Measurements from ENCODE around the gene HDAC7.
"Not testable (repeated sequence)": the region's sequence is repeated elsewhere in the genome, so short reads cannot be mapped to it uniquely, and the experiment has no call there.

The HDAC7 gene

DNA sequence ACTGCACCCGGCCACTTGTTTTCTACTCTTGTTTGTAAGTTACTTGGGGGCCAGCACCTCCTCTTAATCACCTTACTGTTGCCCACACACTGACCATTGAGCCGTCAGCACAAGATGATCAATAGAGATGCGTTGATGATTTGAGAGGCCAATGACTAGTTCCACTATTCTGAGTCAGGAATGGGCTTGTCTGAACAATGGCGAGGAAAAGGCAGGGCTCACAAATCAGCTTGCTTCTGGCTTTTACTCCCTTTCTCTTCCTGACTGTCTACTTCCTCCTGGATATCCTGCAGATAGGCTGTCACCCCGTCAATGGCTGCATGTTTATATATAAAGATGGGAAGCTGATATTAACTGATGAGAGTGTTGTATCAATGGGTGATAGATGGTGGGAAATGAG is 29.1 kb upstream of the HDAC7 start:
- no peak for DNase-seq

DNA sequence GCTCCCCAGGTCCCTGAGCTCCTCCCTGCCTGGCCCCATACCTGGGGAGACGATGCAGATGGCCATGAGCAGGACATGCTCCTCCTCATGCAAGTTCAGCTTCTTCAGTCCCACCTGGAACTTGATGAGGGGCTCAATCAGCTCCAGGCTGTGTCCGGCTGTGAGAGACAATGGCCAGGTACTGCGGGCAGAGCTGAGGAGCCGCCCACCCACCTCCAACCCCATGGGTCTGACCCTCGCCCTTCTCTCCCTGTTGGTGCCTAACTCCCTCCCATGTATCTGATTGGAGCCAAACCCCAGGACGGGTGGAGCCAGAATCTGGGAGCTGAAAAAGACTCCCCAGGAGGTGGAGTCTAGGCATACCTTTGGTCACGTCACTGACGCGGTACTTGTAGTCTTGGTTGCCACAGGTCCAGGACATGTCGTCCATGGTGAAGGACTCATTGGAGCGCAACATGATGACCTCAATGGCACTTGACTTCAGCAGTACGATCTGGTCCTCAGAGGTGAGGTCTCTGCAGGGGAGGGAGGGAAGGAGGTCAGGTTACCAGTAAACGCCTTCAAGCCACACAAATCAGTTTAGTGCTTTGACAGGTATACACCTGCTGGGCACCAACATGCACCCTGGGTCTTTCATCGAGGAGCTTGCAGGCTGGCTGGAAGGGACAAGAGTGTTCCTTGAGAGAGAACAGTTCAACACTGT is 26.7 kb upstream of the HDAC7 start:
- no peak for DNase-seq

DNA sequence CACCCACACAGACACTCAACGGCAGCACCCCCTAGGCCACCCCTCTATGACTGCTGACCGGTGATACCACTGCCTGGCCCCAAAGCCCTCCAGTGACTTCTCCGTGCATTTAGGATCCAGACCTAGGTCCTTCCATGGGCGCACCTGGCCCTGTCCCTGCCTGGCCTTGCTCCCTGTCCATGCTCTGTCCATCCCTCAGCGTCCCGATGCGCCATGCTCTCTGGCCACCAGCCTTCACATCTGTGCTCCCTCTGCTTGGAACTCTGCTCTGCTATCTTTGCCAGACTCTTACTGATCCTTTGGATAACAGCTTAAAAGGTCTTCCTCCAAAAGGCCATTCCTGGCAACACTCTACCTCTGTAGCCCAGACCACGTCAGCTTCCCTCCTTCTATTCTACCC is 25.4 kb upstream of the HDAC7 start:
- no peak for DNase-seq

GRCh38 chr12:47844264-47845019 is 24.7 kb upstream of the HDAC7 start:
- DNase-seq, result no peak

- DNase-seq, result no peak
These were observed 23.7 kb upstream of the HDAC7 start for GRCh38 chr12:47843226-47843980.

GRCh38 chr12:47842543-47842942 is 22.8 kb upstream of the HDAC7 start:
- DNase-seq, result not testable (repeated sequence)

DNA sequence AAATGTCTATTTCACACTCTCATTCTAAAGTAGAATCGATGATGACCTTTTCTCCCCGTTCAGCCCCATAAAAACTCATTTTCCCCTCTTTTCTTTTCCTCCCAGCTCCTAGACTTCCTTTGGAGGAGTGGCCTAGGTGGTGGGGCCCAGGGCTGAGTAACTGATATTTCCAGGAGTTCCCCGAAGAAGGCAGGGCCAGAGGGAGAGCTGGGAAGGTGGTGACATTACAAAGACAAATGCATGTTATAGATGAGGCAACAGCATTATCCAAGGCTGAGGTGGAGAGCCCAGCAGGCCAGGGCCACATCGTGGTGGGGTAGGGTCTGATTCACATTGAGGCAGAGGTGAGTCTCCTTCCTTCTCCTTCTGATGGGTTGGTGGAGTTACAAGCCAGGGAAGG is 22.2 kb upstream of the HDAC7 start:
- DNase-seq, result no peak

DNA sequence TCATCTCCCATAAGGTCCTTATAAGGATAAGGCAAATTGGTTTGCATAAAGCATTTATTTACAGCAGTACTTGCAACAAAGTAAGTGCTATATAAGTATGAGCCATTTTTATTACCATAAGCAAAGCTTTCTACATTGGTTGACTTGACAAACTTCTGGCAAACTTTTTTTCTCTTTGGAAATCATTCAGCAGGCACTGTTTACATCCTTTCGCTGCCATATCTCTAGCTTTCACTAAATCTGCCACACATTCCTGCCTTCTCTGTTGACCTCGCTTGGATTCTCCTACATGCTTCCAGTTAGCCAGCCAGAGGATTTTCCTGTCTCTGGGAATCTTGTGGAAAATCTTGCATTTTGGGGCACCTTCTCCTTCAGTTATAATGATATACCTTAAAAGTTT is 21.8 kb upstream of the HDAC7 start:
- no peak for DNase-seq

GRCh38 chr12:47840571-47840970 is 20.9 kb upstream of the HDAC7 start:
- DNase-seq, result no peak

DNA sequence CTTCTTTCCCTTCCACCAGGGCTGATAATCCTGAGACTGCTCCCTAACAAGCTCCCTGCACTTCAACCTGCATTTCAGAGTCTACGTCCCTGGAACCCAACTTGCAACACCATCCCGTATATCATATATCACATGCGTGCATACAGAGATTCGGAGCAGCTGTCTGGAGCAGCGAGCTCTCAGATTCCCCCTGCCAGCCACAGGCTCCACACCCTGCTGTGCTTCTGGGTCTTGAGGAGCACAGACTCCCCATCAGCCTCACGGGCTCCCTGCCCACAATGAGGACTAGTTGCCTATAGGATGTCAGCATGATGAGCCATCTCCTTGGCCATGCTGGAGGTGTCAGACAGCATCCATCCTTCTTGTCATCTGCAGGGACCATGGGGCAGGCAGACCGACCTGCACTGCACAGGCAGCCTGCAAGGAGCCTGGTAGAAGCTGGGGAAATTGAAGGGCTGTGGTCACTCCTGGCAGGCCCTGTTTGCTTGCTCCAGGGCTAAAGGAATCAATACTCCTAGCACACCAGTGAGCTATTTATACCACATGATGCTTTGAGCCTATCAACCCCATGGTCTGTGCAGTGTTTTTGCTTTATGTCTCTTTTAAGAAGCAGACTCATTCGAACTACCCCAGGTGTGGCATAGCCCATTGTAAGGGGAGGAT is 19.6 kb upstream of the HDAC7 start:
- no peak for DNase-seq

DNA sequence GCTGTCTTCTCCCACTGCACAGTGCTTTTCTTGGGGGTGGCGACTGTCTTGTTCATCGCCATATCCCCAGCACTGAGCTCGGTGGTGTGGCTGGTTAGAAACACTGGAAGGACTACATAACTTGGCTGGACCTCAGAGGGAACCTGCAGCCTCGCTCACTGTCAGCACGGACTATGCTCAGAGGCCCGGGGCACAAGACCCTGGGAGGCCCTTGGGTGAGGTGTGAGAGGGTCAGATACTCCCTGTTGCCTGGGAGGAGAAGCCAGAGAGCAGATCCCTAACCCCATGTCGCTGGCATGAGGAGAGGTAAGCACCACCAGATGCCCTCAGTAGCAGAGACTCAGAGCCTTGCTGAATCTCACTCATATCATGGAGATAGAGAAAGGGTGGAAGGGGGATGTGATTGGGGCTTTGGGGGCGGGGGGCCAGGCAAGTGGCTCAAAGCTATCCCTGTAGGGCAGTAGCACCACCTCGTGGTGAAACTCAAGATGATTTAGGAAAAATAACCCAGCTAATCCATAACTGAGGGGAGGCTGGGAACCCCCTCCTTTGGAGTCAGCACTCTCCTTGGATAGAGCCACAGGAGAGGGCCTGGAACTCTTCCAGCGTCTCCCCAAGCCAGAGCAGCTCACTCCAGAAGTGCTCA is 18.7 kb upstream of the HDAC7 start:
- no peak for DNase-seq

- DNase-seq, result peak; percentile 77
These were observed 17.8 kb upstream of the HDAC7 start for GRCh38 chr12:47837190-47838171.

- no peak for DNase-seq
These were observed 16.1 kb upstream of the HDAC7 start for GRCh38 chr12:47835831-47836155.

- no peak for DNase-seq
These were observed 15.5 kb upstream of the HDAC7 start for GRCh38 chr12:47835006-47835830.

GRCh38 chr12:47834199-47834903 is 14.6 kb upstream of the HDAC7 start:
- no peak for DNase-seq

DNA sequence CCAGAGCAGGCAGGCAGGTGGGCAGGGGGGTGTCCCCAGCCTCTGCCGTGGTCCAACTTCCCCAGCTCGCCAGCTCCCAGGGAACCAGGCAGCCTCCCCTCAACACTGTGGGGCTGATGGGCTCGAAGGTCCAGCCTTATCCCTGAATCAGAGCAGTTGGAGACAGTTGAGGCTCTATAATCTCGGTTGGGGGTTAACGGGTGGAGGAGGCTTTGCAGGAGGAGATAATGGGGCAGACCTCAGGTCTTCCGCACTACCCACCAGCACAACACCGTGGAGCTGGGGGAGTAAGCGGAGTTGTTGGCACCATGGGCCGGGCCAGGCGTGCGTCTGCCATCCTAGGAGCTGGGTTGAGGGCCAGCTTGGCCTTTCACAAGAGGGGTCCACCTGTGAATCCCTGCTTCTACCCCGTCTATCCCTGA is 13.9 kb upstream of the HDAC7 start:
- DNase-seq, result no peak

GRCh38 chr12:47832263-47832933 is 12.7 kb upstream of the HDAC7 start:
- DNase-seq, result no peak

GRCh38 chr12:47829584-47829983 is 9.9 kb upstream of the HDAC7 start:
- DNase-seq, result no peak

GRCh38 chr12:47828976-47829482 is 9.3 kb upstream of the HDAC7 start:
- no peak for DNase-seq
